Lower leg skin (tissue), 3 donors: Measurements from ENCODE around the gene TMA7.
A peak's percentile ranks its signal among the peaks of the same experiment; 100 is the strongest.

ENCODE experiments used
- POLR2A ChIP-seq, 2 donors: fragments of 450-650 bp; IDR thresholded peaks; one replicate each; pipeline ENCODE4 v1.6.1; 2016 to 2017; ENCODE audit warnings: antibody characterized with exemption in 2 of 2, mild to moderate bottlenecking in 1 of 2, moderate library complexity in 1 of 2
- TF ChIP-seq, protein P1 (sequence below), 3 donors: fragments of 450-650 bp; IDR thresholded peaks; one replicate each; pipeline ENCODE4 v1.5.1; 2016; ENCODE audit warnings: antibody characterized with exemption in 3 of 3, mild to moderate bottlenecking in 3 of 3, moderate library complexity in 2 of 3

DNA sequence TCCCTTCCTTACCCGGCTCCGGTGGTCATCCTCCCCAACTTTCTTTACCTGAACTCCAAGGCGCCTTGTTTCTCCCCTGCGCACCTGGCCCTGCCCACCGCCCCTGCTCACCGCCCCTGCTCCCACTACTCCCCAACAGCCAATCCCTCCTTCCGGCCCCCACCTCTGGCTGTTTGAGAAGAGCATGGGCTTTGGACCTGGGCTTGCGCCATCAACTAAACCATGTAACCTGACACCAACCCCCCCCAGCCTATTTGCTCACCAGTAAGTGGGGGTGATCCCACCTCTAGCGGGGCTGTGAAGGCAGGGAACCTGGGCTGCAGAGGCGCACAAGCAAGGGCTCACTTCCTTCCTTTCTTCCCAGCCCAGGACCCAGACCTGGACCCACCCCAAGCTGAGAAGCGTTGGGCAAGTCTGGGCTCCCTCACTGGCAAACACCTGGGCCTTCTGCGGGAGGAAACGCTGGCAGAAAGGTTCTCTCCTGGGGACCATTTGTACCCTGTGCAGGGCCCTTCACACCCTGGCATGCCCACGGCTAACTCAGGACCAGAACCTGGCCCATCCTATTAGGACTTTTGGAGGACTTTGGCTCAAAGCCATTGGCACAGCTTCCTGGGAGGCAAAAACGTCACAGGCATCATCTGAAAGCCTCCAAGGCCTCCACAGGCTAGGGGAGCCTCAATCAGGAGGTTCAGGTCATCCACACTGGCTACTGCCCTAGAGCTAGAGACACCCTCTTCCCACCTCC is 9.9 kb upstream of the TMA7 start, which contains the start of gene PLXNB1:
- TF ChIP-seq, protein P1, sequence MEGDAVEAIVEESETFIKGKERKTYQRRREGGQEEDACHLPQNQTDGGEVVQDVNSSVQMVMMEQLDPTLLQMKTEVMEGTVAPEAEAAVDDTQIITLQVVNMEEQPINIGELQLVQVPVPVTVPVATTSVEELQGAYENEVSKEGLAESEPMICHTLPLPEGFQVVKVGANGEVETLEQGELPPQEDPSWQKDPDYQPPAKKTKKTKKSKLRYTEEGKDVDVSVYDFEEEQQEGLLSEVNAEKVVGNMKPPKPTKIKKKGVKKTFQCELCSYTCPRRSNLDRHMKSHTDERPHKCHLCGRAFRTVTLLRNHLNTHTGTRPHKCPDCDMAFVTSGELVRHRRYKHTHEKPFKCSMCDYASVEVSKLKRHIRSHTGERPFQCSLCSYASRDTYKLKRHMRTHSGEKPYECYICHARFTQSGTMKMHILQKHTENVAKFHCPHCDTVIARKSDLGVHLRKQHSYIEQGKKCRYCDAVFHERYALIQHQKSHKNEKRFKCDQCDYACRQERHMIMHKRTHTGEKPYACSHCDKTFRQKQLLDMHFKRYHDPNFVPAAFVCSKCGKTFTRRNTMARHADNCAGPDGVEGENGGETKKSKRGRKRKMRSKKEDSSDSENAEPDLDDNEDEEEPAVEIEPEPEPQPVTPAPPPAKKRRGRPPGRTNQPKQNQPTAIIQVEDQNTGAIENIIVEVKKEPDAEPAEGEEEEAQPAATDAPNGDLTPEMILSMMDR (IDR thresholded peaks at IDR 0.05) = peak in 1 of 3 donors; percentile 70
- no peak for TF ChIP-seq POLR2A (IDR thresholded peaks at IDR 0.05)
